Peyer's patch (tissue), 4 donors: ENCODE measurements around the gene PLEKHA6.

Source experiments
- CTCF ChIP-seq, 6 experiments: fragments of 450-650 bp in 4 of 6; fragments of 200-600 bp in 2 of 6; sonication (generic) in 1 of 6; IDR thresholded peaks; one replicate each; pipeline ENCODE4 v1.5.1; 2017 to 2019; ENCODE audit warnings: antibody characterized with exemption in 6 of 6, mild to moderate bottlenecking in 3 of 6, moderate library complexity in 1 of 6
- POLR2A ChIP-seq, 2 donors: fragments of 450-650 bp; IDR thresholded peaks; one replicate each; pipeline ENCODE4 v1.5.1; 2017; ENCODE audit warnings: antibody characterized with exemption in 2 of 2, mild to moderate bottlenecking in 2 of 2, moderate library complexity in 2 of 2

GRCh38 chr1:204363335-204364114 is 3.8 kb upstream of the PLEKHA6 start:
- TF ChIP-seq CTCF (IDR thresholded peaks at IDR 0.05) (peak; percentile 82 to 98 (median 96)), POLR2A (IDR thresholded peaks at IDR 0.05) (peak in 1 of 2 donors; percentile 17)
